ENCODE results near the gene TXNRD1. TPM values are rescaled to one million over a fixed set of nuclear protein-coding genes. Genes with fewer than 3 reads are reported as not detected.

TXNRD1 gene
- total RNA-seq, 1 donor from 2014 or later: 82.7 TPM

DNA sequence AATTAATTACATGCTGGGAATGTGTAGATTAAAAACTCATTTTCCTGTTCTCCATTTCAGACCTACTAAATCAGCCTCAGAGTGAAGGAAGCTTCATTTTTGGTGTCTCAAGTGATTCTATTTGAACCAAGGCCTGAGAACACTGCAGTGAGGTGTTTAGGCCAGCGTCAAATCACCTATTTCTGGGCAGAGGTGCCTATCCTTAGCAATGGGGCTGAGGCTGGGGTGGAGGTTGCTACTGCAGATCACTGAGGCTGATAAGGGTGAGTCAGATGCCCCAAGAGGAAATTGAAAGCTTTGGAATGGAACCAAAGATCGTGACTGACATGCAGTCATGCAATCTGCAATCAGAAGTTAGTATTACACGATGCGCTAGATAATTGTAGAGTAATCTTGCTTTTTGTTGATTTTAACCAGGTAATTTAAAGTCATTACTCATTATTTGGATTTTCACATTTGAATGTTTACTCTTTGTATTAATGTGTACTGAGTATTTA is 4.4 kb downstream of the TXNRD1 start:
- DNase-seq (ENCODE audit: low spot score): no peak
- Mint-ChIP-seq H3K9me3 (ENCODE audit: low read depth) (peaks cover 4% of the 10 kb centered on the region), H3K27ac (ENCODE audit: unreplicated experiment) (peak overlapping the region; percentile 97), H3K4me1 (ENCODE audit: low read depth) (peaks cover 24% of the 10 kb centered on the region), H3K27me3 (ENCODE audit: low read depth) (no peaks in the 10 kb centered on the region), H3K4me3 (ENCODE audit: unreplicated experiment) (peak overlapping the region; percentile 20), H3K36me3 (ENCODE audit: low read depth) (no peaks in the 10 kb centered on the region)
- TF ChIP-seq, protein P1, sequence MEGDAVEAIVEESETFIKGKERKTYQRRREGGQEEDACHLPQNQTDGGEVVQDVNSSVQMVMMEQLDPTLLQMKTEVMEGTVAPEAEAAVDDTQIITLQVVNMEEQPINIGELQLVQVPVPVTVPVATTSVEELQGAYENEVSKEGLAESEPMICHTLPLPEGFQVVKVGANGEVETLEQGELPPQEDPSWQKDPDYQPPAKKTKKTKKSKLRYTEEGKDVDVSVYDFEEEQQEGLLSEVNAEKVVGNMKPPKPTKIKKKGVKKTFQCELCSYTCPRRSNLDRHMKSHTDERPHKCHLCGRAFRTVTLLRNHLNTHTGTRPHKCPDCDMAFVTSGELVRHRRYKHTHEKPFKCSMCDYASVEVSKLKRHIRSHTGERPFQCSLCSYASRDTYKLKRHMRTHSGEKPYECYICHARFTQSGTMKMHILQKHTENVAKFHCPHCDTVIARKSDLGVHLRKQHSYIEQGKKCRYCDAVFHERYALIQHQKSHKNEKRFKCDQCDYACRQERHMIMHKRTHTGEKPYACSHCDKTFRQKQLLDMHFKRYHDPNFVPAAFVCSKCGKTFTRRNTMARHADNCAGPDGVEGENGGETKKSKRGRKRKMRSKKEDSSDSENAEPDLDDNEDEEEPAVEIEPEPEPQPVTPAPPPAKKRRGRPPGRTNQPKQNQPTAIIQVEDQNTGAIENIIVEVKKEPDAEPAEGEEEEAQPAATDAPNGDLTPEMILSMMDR (IDR thresholded peaks at IDR 0.05): no peak

DNA sequence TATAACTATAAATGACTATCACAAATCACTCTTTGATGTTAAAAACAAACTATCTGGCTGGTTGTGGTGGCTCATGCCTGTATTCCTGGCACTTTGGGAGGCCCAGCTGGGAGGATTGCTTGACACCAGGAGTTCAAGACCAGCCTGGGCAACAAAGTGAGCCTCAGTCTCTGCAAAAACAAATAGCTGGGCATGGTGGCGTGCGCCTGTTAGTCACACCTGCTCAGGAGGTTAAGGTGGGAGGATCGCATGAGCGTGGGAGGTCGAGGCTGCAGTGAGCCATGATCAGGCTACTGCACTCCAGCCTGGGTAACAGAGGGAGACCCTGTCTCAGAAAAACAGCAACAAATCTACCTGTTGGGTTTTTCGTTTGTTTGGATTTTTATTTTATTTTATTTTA is 5.4 kb downstream of the TXNRD1 start:
- no peaks in the 10 kb centered on the region for H3K36me3 Mint-ChIP-seq (ENCODE audit: low read depth)
- no peaks in the 10 kb centered on the region for H3K27me3 Mint-ChIP-seq (ENCODE audit: low read depth)
- no peak overlapping the region for H3K4me3 Mint-ChIP-seq (ENCODE audit: unreplicated experiment)
- peak overlapping the region; percentile 24 for H3K27ac Mint-ChIP-seq (ENCODE audit: unreplicated experiment)
- DNase-seq (ENCODE audit: low spot score): no peak
- peaks cover 4% of the 10 kb centered on the region for H3K9me3 Mint-ChIP-seq (ENCODE audit: low read depth)
- TF ChIP-seq, protein P1 (IDR thresholded peaks at IDR 0.05): no peak
- H3K4me1 Mint-ChIP-seq (ENCODE audit: low read depth): peaks cover 24% of the 10 kb centered on the region

DNA sequence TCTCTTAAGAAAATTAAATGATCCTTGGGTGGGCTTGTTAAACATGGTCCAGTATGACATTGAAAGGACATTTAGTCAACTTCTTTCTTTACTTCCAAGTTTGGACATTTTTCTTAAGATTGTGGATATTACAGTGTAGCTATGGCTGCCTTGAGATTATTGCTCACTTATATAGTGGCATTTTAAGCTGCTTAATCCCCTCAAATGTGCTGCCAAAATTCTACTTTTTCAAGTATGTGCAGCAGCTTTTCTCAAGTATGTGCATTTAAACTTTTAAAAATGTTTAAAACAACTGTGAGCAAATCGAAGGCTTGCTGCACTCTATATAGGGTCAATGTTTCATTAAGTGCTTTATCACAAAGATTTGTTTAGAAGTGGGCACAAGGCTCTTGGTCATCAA is 7.4 kb downstream of the TXNRD1 start:
- TF ChIP-seq, protein P1 (IDR thresholded peaks at IDR 0.05): no peak
- DNase-seq (ENCODE audit: low spot score): no peak
- H3K4me1 Mint-ChIP-seq (ENCODE audit: low read depth): peaks cover 21% of the 10 kb centered on the region
- no peaks in the 10 kb centered on the region for H3K27me3 Mint-ChIP-seq (ENCODE audit: low read depth)
- H3K27ac Mint-ChIP-seq (ENCODE audit: unreplicated experiment): no peak overlapping the region
- H3K9me3 Mint-ChIP-seq (ENCODE audit: low read depth): no peaks in the 10 kb centered on the region
- no peaks in the 10 kb centered on the region for H3K36me3 Mint-ChIP-seq (ENCODE audit: low read depth)
- H3K4me3 Mint-ChIP-seq (ENCODE audit: unreplicated experiment): no peak overlapping the region

DNA sequence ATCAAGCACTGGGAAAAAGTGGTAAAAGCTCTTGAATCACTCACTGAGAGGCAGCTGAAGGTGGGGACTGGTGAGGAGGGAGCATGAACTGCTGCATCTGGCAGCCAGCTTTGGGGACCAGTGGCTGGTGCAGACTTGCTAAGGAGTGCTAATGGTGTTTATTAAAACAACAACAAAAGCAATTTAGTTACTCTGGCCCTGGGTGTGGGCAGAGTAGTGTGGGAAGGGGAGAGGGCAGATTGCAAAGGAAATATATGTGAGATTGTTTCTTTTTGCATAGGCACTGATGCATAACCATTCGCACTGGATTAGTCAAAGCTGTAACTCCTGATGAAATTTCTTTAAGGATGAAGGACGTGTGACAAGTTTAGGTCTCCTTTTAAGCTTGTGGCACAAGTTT is 8.1 kb downstream of the TXNRD1 start:
- Mint-ChIP-seq H3K4me3 (ENCODE audit: unreplicated experiment) (no peak overlapping the region), H3K9me3 (ENCODE audit: low read depth) (no peaks in the 10 kb centered on the region), H3K27me3 (ENCODE audit: low read depth) (no peaks in the 10 kb centered on the region), H3K36me3 (ENCODE audit: low read depth) (no peaks in the 10 kb centered on the region), H3K27ac (ENCODE audit: unreplicated experiment) (no peak overlapping the region), H3K4me1 (ENCODE audit: low read depth) (peaks cover 21% of the 10 kb centered on the region)
- TF ChIP-seq, protein P1 (IDR thresholded peaks at IDR 0.05): no peak
- DNase-seq (ENCODE audit: low spot score): no peak

DNA sequence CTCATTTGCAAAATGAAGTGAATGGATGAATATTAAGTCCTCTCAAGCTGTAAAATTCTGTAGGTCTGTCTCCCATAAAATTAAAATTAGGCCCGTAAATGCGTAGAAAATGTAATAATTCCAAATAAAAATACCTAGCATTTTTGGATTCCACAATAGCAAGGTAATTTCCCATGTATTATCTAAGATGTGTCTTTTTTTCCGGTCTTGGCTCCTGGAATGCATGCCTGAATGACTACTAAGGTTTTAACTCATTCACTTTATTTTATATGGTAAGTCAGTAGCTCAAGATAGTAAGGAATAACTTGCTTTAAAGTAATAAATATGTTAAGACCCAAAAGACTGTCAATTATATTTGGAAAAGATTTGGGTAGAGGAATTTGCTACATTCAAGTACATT is 11.1 kb downstream of the TXNRD1 start:
- Mint-ChIP-seq H3K9me3 (ENCODE audit: low read depth) (no peaks in the 10 kb centered on the region), H3K27ac (ENCODE audit: unreplicated experiment) (no peak overlapping the region), H3K4me3 (ENCODE audit: unreplicated experiment) (no peak overlapping the region), H3K4me1 (ENCODE audit: low read depth) (peaks cover 5% of the 10 kb centered on the region), H3K36me3 (ENCODE audit: low read depth) (peaks cover 1% of the 10 kb centered on the region), H3K27me3 (ENCODE audit: low read depth) (no peaks in the 10 kb centered on the region)
- TF ChIP-seq, protein P1 (IDR thresholded peaks at IDR 0.05): no peak
- no peak for DNase-seq (ENCODE audit: low spot score)
